ENCODE measurements around the gene PSIP1. TPM values are rescaled to one million over a fixed set of nuclear protein-coding genes. Genes with fewer than 3 reads are reported as not detected.

Gene PSIP1
- 31.7 and 32.0 TPM in 2 replicates for total RNA-seq

DNA sequence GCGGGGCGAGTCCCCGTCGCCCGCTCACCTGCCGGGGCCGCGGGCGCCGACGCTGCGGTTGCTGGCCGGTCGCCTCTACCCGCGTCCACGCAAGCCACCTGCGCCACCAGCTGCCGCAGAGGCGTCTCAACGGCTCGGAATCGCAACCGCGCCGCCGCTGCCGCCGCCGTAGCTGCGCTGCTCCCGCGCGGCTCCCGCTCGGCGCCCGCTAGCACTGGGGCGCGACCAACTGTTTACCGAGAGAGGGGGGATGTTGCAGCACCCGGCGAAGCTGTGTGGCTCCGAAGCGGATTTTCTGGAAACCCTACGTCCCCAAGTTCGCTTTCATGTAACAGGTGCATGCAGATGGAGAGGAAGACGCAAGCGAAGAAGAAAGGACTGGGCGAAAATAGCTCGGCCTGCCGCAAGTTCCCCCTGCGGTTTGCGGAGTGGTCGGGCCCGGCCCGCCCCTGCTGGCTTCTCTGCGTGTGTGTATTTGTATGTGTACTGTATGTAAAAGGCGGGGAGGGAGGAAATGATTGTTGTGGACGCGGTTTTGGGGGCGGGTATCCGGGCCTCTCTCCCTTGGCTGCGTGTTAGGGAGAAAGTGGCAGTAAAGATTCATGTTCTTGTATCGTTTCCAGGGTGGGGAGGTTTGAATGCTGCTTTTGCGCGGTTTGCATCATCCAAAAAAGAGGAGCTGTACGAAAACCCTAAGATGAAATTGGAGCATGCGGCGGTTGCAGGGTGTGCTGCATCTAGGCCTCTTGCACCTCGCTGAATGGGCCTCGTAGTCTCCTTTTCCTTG, at the start of gene PSIP1:
Gene PSIP1 (minus strand): TSS at position 182 of the 787 bp plus-strand sequence. CDS start 782 bp downstream, outside the sequence.

DNA sequence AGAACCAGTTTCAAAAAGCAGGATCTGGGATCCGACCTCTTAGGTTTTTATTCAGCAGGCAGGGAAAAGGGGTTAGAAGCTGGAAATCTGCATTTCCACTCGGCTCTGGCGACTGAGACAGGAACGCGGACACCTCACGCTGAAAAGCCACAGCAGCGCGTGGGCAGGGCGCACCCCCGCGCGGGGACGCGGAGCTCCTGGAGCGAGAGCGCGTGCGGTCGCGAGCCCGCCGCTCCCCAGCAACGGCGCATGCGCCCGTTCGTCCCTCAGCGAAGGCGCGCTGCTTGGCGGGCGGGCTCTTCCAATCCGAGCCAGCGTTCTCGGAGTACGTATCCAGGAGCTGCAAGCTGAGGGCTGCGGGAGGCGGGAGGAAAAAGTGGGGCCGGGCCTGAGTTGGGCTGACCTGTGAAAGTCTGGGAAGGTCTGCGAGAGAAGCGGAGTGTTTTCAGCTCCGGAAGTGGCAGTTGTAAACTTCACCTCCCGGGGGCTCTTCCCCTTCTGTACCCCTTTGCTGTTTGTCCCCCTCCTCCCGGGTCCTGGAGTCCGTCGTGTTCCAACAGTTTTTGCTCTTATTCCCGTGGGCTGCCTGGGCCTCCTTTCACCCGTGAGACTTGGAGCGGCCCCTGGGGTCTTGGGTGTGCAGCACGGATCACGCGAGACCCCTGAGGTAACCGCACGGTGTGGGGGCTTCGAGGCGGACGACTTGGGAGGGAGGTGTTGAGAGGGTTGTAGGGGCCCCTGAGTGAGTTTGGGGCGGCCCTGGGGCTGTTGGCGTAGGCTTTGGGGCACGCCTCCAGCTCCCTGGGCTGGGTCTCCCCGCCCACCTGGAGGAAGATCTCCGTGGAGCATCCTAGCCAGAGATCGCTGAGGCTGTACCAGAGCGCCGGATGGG, 42.1 kb upstream of the PSIP1 start, which contains the start of gene CCDC171:
Gene CCDC171 (plus strand): TSS at position 408 of the 892 bp plus-strand sequence. CDS start 11,046 bp downstream, outside the sequence.

GRCh38 chr9:15422372-15423230, 88.2 kb downstream of the PSIP1 start, which contains the start of gene SNAPC3:
Gene SNAPC3, plus strand, starts transcription at chr9:15422876. Its CDS starts 4 bp downstream, at chr9:15422880.

Other genes with a start within 250 kb of the PSIP1 start
- 5.0 and 5.4 TPM in 2 replicates for gene TTC39B, start 203.8 kb downstream of the PSIP1 start, total RNA-seq
- 21.9 and 25.6 TPM in 2 replicates for gene SNAPC3, start 88.1 kb downstream of the PSIP1 start, total RNA-seq
- 0.49 and 1.2 TPM in 2 replicates for gene CCDC171, start 42.1 kb upstream of the PSIP1 start, total RNA-seq